ENCODE measurements around the gene CREBBP.

The CREBBP gene

GRCh38 chr16:3713587-3714242 lies 166.8 kb downstream of the CREBBP start:
- DNase-seq (ENCODE audit: extremely low read depth, low read depth) = no peak
- no peak overlapping the region for H3K4me3 ChIP-seq (replicated peaks; ENCODE audit: low read depth, low read length)
- no peak for TF ChIP-seq CTCF (IDR thresholded peaks at IDR 0.05; ENCODE audit: low read depth, low read length, missing control alignments)

DNA sequence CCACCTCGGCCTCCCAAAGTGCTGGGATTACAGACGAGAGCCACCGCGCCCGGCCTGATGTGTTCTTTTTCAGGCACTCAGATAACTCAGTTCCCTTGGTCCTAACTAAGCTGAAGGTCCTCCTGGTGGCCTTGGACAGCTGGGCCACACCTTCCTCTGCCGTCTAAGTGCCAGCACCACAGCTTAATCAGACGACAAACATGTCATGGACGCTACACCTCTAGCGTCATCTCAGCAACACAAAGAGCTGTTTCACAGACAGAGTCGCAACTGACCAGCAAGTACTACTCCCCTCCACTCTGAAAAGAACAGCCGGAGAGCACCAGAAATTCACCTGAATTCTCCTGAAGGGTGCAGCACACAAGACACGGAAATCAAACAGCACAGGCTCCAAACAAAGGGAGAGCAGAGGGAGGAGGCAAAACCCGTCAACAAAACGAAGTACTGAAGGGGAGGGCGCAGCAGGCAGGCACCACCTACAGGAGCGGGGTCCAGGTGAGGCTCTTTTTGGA lies 167.6 kb downstream of the CREBBP start:
- H3K4me3 ChIP-seq (replicated peaks; ENCODE audit: low read depth, low read length) = no peak overlapping the region
- no peak for DNase-seq (ENCODE audit: extremely low read depth, low read depth)
- no peak for TF ChIP-seq CTCF (IDR thresholded peaks at IDR 0.05; ENCODE audit: low read depth, low read length, missing control alignments)

DNA sequence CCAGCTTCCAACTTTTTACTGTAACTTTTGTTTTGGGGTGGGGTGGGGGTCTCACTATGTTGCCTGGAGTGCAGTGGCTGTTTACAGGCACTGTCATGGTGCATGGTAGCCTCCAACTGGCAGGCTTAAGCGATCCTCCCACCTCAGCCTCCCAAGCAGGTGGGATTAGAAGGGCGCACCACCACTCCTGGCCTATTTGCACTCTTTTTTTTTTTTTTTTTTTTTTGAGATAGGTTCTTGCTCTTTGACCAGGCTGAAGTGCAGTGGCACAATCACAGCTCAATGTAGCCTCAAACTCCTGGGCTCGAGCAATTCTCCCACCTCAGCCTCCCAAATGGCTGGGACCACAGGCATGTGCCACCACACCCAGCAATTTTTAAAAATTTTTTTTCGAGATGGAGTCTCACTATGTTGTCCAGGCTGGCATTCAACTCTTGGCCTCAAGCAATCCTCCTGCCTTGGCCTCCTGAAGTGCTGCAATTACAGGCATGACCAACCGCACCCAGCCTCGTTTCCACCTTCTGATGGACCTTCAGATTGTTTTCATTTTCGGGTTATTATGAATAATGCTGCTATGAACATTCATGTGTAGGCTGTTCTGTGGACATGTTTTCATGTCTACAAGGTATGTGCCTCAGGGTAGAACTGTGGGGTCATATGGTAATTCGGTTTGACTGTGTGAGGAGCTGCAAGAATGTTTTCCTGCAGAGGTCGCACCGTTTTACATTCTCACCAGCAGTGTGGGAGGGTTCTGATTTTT lies 174.1 kb downstream of the CREBBP start:
- no peak for TF ChIP-seq CTCF (IDR thresholded peaks at IDR 0.05; ENCODE audit: low read depth, low read length, missing control alignments)
- DNase-seq (ENCODE audit: extremely low read depth, low read depth) = no peak
- no peak overlapping the region for H3K4me3 ChIP-seq (replicated peaks; ENCODE audit: low read depth, low read length)

GRCh38 chr16:3702082-3702481 lies 178.4 kb downstream of the CREBBP start:
- no peak for DNase-seq (ENCODE audit: extremely low read depth, low read depth)
- TF ChIP-seq CTCF (IDR thresholded peaks at IDR 0.05; ENCODE audit: low read depth, low read length, missing control alignments) = no peak
- H3K4me3 ChIP-seq (replicated peaks; ENCODE audit: low read depth, low read length) = no peak overlapping the region

GRCh38 chr16:3701531-3701930 lies 179.0 kb downstream of the CREBBP start:
- no peak for DNase-seq (ENCODE audit: extremely low read depth, low read depth)
- H3K4me3 ChIP-seq (replicated peaks; ENCODE audit: low read depth, low read length) = no peak overlapping the region

DNA sequence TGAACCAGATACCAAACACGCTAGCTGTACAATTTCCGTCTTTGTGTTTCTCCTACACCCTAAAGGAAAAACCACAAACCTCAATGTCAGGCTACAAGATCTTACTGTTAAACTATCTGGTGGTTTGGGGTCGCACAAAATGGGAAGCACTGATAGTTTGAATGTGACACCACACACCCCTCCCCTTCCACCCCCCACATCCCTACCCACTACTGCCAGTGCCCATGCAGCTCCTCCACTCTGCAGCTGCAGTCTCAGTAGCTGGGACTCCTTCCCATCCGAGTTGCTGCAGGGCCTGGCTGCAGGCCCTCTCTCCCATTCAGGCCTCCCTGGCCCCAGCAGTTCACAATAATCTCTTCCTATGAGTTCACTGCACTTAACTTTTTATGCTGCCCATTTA lies 181.6 kb downstream of the CREBBP start:
- no peak for DNase-seq (ENCODE audit: extremely low read depth, low read depth)
- no peak overlapping the region for H3K4me3 ChIP-seq (replicated peaks; ENCODE audit: low read depth, low read length)

More at GRCh38 chr16:3701531-3701930, 179.0 kb downstream of the CREBBP start:
- TF ChIP-seq CTCF (IDR thresholded peaks at IDR 0.05; ENCODE audit: low read depth, low read length, missing control alignments) = no peak

More for the DNA sequence above, 181.6 kb downstream of the CREBBP start:
- no peak for TF ChIP-seq CTCF (IDR thresholded peaks at IDR 0.05; ENCODE audit: low read depth, low read length, missing control alignments)
